ENCODE data around the gene C2orf81. TPM values are rescaled to one million over a fixed set of nuclear protein-coding genes. Genes with fewer than 3 reads are reported as not detected.

C2orf81 gene
- total RNA-seq, 4 donors from 2014 or later: 0.48 to 1.4 (median 1.0) TPM

DNA sequence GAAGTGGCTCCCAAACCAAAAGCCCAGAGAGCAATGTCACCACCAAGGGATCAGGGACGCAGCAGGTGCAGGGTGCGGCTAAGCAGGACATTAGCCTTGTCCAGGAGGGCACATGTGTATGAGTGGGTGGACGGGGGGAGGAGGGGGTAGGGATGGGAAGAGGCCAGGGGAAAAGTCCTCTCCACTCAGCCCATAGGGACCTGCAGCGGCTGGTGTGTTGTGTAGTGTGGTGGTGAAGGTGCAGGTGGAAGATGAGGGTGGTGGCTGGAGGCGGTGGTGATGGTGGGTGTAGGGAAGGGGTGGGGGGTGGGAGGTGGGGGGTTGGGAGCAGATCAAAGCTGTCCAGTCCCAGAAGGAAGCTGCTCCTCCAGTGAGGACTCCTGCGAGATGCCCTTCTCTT, 3.7 kb downstream of the C2orf81 start:
- no peak for ATAC-seq (ENCODE audit: low FRiP score)
- no peak for DNase-seq (ENCODE audit: low spot score)
- TF ChIP-seq, protein P1, sequence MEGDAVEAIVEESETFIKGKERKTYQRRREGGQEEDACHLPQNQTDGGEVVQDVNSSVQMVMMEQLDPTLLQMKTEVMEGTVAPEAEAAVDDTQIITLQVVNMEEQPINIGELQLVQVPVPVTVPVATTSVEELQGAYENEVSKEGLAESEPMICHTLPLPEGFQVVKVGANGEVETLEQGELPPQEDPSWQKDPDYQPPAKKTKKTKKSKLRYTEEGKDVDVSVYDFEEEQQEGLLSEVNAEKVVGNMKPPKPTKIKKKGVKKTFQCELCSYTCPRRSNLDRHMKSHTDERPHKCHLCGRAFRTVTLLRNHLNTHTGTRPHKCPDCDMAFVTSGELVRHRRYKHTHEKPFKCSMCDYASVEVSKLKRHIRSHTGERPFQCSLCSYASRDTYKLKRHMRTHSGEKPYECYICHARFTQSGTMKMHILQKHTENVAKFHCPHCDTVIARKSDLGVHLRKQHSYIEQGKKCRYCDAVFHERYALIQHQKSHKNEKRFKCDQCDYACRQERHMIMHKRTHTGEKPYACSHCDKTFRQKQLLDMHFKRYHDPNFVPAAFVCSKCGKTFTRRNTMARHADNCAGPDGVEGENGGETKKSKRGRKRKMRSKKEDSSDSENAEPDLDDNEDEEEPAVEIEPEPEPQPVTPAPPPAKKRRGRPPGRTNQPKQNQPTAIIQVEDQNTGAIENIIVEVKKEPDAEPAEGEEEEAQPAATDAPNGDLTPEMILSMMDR (IDR thresholded peaks at IDR 0.05): no peak

GRCh38 chr2:74417197-74417596, 4.2 kb downstream of the C2orf81 start:
- TF ChIP-seq, protein P1 (IDR thresholded peaks at IDR 0.05): no peak
- DNase-seq (ENCODE audit: low spot score) (no peak), ATAC-seq (ENCODE audit: low FRiP score) (no peak)

DNA sequence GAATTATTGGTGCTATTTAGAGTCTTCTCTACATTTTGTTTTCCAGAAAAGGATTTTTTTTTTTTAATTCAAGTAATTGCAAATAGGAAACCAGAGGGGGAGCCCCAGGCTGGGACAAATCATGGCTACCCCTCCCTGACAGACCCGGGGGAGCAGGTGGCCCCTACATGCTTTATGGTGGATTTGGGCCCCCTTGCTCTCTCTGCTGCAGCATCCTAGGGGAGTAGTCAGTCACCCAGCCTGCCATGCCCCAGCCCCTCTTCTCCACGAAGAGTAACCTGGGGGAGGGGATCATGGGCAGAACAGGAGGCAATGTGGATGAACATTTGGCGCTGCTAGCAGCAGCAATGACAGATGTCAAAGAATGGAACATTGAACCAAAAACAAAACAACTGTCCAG, 4.6 kb downstream of the C2orf81 start:
- TF ChIP-seq, protein P1 (IDR thresholded peaks at IDR 0.05): no peak
- no peak for DNase-seq (ENCODE audit: low spot score)

DNA sequence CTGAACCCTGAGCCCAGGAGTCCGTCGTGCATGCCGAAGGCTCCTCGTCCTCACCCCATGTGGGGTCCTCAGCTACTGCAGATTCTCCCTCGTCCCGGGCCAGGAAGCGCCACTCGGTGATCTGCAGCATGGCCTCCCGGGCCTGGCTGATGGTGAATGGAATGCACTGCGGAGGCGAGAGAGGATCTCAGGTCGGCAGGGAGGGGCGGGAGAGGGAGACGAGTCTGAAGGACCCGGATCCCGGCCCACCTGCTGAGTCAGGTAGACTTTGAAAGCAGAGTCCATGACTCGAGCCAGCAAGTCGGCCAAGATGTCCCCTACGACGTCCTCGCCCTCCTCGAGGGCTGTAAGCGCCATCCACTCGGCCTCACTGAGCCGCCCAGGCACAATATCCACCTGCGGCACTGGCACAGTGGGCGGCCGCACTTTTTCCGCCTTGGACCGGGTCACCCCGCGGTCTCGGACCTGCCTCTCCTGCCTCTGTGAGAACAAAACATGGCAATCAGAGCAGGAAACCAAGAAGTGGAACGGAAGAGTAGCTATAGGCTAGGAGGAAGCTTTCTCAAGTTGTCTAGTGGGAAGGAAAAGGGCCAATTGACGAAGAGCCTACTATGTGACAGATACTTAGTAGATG, 5.5 kb downstream of the C2orf81 start:
- DNase-seq (ENCODE audit: low spot score): no peak
- ATAC-seq (ENCODE audit: low FRiP score): no peak
- TF ChIP-seq, protein P1 (IDR thresholded peaks at IDR 0.05): no peak

More for the DNA sequence above, 4.6 kb downstream of the C2orf81 start:
- ATAC-seq (ENCODE audit: low FRiP score): no peak

DNA sequence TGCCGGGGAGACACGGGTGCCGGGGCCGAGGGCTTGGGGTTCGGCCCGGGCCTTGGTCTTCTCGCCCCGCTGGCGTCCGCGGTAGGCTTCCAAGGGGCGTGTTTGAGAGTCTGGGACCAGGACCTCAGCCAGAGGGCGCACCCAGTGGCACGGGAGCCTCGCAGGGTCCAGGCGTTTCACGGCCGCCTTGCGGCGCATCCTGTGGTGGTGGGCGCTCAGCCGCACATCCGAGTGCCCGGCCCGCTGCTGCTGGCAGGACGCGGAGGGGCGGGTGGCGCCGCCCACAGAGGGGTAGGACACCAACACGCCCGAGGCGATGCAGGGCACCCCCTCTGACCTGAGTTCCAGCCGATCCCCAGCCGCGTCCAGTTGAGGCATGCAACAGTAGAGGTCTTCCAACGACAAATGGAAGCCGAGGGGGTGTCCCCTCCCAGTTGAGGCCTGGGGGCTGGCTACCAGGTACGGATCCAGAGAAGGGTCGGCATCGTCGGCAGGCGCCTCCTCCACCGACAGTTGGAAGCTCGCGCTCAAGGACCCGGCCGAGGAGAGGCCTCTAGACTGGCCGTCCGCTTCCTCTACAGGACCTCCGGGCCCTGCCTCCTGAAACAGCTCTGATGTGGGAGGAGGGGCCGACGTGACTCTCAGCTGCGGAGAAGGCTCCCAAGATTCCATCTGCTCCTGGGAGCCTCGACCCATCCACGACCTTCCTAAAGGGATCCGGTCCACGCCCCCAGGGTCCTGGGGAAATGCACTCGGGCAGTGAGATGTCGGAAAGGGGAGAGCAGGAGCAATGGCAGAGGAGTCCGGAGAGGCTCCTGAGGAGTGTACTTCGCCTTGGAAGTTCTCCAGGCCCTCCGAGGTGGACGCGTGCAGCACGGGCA, 6.3 kb downstream of the C2orf81 start:
- DNase-seq (ENCODE audit: low spot score): no peak
- ATAC-seq (ENCODE audit: low FRiP score): peak; percentile 76
- TF ChIP-seq, protein P1 (IDR thresholded peaks at IDR 0.05): no peak

DNA sequence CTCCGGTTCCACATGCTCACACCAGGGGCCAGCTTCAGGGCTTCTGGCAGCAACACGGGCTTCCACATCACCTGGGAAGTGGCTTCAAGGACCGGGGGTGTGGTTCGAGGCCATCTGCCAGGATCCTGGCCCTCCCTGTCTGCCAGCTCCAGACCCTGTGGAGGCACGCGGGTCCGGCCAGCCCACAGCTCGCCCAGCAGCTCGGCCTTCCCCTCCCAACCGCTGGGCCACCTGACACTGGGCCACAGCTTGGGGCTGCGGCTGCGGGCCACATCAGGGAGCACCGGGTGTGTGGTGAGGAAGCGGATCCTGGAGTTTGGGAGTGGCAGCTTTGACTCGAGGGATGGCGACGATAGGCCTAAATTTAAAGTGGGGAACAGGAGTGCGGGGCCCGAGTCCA, 7.0 kb downstream of the C2orf81 start:
- DNase-seq (ENCODE audit: low spot score): no peak
- TF ChIP-seq, protein P1 (IDR thresholded peaks at IDR 0.05): no peak
- no peak for ATAC-seq (ENCODE audit: low FRiP score)
